Lower leg skin (tissue), 3 donors: ENCODE measurements around the gene HEBP1.

Experiments
- POLR2A ChIP-seq, 2 donors: fragments of 450-650 bp; IDR thresholded peaks; one replicate each; pipeline ENCODE4 v1.6.1; 2016 to 2017; ENCODE audit warnings: antibody characterized with exemption in 2 of 2, mild to moderate bottlenecking in 1 of 2, moderate library complexity in 1 of 2
- TF ChIP-seq, protein P1 (sequence below), 3 donors: fragments of 450-650 bp; IDR thresholded peaks; one replicate each; pipeline ENCODE4 v1.5.1; 2016; ENCODE audit warnings: antibody characterized with exemption in 3 of 3, mild to moderate bottlenecking in 3 of 3, moderate library complexity in 2 of 3

GRCh38 chr12:13033476-13033875 is 33.4 kb upstream of the HEBP1 start:
- TF ChIP-seq, protein P1, sequence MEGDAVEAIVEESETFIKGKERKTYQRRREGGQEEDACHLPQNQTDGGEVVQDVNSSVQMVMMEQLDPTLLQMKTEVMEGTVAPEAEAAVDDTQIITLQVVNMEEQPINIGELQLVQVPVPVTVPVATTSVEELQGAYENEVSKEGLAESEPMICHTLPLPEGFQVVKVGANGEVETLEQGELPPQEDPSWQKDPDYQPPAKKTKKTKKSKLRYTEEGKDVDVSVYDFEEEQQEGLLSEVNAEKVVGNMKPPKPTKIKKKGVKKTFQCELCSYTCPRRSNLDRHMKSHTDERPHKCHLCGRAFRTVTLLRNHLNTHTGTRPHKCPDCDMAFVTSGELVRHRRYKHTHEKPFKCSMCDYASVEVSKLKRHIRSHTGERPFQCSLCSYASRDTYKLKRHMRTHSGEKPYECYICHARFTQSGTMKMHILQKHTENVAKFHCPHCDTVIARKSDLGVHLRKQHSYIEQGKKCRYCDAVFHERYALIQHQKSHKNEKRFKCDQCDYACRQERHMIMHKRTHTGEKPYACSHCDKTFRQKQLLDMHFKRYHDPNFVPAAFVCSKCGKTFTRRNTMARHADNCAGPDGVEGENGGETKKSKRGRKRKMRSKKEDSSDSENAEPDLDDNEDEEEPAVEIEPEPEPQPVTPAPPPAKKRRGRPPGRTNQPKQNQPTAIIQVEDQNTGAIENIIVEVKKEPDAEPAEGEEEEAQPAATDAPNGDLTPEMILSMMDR (IDR thresholded peaks at IDR 0.05) = no peak
- TF ChIP-seq POLR2A (IDR thresholded peaks at IDR 0.05) = no peak
